NCI-H2107 treated with DMSO at 0.1 percent for 48 hours (cell line): ENCODE measurements around the gene CLDN11.

Source experiments
- DNase-seq: peaks from one replicate; lab custom pipeline; 2025; ENCODE audit not compliant: unreplicated experiment; lab: John Stamatoyannopoulos, UW

CLDN11 gene

GRCh38 chr3:170425491-170426239 is 7.0 kb downstream of the CLDN11 start:
- DNase-seq = peak; percentile 98

GRCh38 chr3:170426240-170426797 is 7.7 kb downstream of the CLDN11 start:
- DNase-seq = peak; percentile 93

- no peak for DNase-seq
Observed at GRCh38 chr3:170428095-170428494, 9.4 kb downstream of the CLDN11 start.

GRCh38 chr3:170429050-170429449 is 10.4 kb downstream of the CLDN11 start:
- DNase-seq = peak; percentile 12

GRCh38 chr3:170431054-170431453 is 12.4 kb downstream of the CLDN11 start:
- no peak for DNase-seq

- no peak for DNase-seq
Observed at GRCh38 chr3:170432416-170432815, 13.7 kb downstream of the CLDN11 start.

- DNase-seq = no peak
Observed at GRCh38 chr3:170436697-170437096, 18.0 kb downstream of the CLDN11 start.

GRCh38 chr3:170437176-170437575 is 18.5 kb downstream of the CLDN11 start:
- no peak for DNase-seq

- DNase-seq = no peak
Observed at GRCh38 chr3:170437696-170438407, 19.2 kb downstream of the CLDN11 start.

DNA sequence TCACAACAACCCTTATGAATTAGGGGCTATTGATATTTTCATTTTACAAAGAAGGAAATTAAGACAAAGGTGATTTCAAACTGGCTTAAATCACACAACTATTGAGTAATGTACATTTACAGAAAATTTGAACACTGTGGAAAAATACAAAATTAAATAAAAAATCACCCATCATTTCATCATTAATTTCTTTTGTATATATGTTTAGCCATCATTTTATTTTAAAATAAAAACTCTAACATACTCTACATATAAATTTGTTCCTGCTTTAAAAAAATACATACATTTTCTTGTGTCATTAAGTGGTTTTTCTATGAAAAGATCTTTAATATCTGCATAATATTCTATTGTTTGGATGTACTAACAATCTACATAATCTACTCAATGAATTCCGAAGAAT is 20.2 kb downstream of the CLDN11 start:
- no peak for DNase-seq

DNA sequence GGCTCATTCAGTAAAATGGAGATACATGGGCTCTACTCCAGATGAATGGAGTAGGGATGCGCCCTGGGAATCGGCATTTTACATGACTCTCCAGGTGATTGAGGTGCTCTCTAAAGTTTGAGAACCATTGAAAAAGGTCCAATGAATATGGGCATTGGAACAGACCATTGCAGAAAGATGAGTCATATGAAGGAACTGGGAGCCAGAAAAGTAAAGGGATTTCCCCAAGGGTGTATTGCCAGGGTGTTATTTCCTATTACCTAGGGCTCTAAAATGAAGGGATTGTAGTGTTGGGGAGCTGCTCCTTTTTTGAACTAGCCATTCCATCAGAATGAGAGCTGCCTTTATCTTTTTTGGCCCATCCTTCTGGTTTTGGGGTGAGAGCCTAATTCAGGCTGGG is 21.7 kb downstream of the CLDN11 start:
- DNase-seq = no peak

DNA sequence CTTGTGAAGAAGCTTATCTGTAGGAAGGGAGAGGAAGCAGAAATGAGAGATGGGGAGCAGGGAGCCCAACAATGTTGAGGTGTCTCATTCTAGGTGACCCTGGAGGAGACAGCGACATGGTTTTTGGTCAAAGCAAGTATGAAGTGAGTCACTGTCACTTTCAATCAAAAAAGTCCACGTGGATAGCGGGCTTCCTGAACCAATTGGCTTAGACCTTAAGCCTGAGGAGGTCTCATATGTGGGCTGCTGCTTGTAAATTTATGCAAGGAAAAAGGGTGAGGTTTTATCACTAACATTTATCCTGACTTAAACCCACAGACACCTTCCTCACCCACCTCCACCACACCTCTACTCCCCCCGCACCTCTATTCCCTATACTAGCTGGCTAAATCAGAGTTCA is 22.7 kb downstream of the CLDN11 start:
- DNase-seq = no peak

- DNase-seq = no peak
Observed at GRCh38 chr3:170442947-170443346, 24.3 kb downstream of the CLDN11 start.

DNA sequence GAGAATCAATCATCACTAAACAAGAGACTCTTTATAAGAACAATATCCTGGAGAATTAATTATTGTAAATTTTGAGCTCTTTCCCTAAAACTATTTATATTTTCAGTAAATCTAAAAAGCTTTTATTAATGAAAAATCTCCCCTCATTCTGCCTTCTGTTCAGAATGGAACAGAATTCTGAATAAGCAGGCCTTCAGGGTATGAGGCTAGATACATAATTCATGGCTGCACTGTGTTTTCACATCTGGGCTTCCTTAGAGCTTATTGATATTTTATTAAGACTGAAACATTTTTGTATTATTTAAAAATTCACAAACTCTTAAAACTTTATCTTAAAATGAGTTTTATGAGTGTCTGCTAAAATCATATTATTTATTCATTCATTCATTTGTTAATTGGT is 24.8 kb downstream of the CLDN11 start:
- no peak for DNase-seq

- DNase-seq = no peak
Observed at GRCh38 chr3:170448584-170448983, 29.9 kb downstream of the CLDN11 start.

- no peak for DNase-seq
Observed at GRCh38 chr3:170450039-170450438, 31.4 kb downstream of the CLDN11 start.

DNA sequence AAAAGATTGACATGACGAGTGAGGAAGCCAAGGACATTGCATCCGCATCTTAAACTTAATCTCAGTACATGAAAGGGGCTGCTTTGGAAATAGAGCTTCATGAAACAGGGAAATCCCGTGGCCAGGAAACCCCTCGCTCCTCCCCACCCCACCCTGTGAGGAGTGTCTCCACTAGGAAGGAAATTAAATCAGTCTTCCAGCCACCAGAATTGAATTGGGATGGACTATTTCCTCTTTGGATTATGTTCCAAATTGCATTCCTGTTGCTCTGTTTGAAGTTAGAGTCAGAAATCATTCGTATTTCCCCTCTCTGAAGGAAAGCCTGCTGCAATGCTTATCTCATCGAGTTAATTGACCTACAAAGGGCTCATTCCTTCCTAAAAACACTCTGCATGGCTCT is 35.8 kb downstream of the CLDN11 start:
- DNase-seq = no peak

- no peak for DNase-seq
Observed at GRCh38 chr3:170458285-170458684, 39.6 kb downstream of the CLDN11 start.

DNA sequence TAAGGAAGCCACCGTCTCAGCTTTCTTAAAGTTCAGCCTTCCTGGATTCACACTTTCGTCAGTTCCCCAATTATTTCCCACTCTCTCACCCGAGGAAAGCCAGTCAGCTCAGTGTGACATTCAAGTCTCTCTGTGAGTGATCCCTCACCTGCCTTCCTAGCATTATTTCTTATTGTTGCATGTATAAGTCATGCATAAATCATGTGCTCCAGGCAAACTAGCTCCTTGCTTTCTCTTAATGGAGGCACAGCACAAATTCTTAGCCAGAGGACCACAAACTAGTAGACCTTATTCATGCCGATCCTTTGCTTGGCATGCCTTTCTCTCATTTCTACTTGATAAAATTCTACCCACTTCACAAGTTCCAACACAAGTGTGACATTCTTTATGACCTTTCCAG is 44.3 kb downstream of the CLDN11 start:
- DNase-seq = no peak

DNA sequence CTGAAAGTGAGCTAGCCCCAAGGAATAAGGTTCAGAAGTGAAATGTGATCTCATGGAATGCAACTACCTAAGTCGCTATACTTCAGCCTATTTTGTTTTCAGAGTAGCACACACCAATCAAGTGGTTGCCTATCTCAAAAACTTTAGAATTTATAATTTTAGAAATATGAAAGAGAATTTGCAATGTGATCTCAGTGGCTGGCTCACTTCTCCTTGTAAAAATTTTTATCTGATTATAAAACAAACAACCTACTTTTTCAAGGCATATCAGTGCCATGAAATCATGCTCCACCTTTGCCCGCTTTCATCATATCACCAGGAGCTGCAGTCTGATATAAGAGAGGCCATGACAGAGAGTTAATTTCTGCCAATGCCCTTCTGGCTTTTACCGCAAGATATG is 47.3 kb downstream of the CLDN11 start:
- no peak for DNase-seq

DNA sequence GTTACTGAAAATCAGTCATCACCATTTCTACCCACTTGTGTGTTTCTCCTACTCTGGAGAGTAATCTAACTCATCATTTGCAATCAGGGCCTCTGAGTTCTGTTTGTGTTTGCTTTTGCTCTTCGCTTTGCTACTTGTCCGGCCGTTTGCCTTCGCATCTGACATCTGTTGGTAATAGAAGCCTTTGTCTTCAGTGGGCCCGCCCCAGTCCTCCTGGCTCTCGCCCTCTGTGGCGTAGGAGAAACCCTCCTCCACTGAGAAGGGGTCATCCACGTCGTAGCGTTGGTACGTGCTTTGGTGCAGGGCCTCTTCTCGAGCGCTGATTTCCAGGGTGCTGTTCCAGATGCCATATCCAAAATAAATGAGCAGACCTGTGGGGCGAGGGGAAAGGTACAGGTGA is 48.3 kb downstream of the CLDN11 start:
- peak; percentile 73 for DNase-seq

DNA sequence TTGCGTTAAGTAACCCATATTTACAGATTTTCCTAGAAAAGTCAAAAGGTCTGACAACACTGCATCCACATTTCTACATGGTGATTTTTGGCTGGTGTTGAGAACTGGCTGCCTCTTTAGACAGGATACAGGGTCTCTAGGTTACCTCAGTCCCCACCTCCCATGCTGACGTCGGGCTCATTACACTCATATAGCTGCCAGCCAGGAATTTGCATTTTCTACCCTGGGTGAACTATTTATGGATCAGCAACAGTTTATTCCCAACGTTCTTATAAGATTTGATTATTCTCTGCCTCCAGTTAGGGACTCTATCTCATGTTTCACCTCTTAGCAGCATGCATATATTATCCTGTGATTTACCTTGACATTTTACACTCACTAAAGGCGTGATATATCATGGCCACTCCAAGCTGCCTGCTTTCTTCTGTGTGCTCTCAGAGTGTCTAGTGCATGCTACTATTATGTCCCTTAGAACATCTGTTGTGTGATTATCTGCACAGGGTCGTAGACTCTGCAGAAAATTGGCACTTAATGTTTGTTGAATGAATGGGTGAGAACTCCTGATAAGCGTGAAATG is 49.0 kb downstream of the CLDN11 start:
- peak; percentile 90 for DNase-seq
